Stimulated activated CD8-positive, alpha-beta memory T cell treated with anti-CD3 and anti-CD28 coated beads, Interleukin-15, amount 100 ng/mL, for 4 hours (primary cell): Measurements from ENCODE around the gene DDX59.
A peak's percentile ranks its signal among the peaks of the same experiment; 100 is the strongest.

Experiments used
- DNase-seq, 2 donors: peaks; one replicate each; pipeline ENCODE4 v3.0.0-alpha.2; 2020; ENCODE audit warnings: low read depth in 2 of 2

Gene DDX59

GRCh38 chr1:200669314-200670241 lies at the start of gene DDX59:
TSS of gene DDX59 (minus strand) at chr1:200669907. CDS start at chr1:200666740, 3,167 bp downstream.
- peak; percentile 84 to 86 for DNase-seq

- no peak for DNase-seq
Measured at GRCh38 chr1:200714504-200715187, 44.9 kb upstream of the DDX59 start.

GRCh38 chr1:200710166-200710565 lies 40.5 kb upstream of the DDX59 start:
- no peak for DNase-seq

- no peak for DNase-seq
Measured at GRCh38 chr1:200708769-200709168, 39.1 kb upstream of the DDX59 start.

GRCh38 chr1:200708161-200708560 lies 38.5 kb upstream of the DDX59 start:
- no peak for DNase-seq

- no peak for DNase-seq
Measured at GRCh38 chr1:200707116-200707515, 37.4 kb upstream of the DDX59 start.

- DNase-seq: no peak
Measured at GRCh38 chr1:200706111-200706814, 36.6 kb upstream of the DDX59 start.

- no peak for DNase-seq
Measured at GRCh38 chr1:200704986-200705500, 35.3 kb upstream of the DDX59 start.

- DNase-seq: no peak
Measured at GRCh38 chr1:200699871-200700270, 30.2 kb upstream of the DDX59 start.

- DNase-seq: no peak
Measured at GRCh38 chr1:200694738-200695137, 25.0 kb upstream of the DDX59 start.

GRCh38 chr1:200693327-200693726 lies 23.6 kb upstream of the DDX59 start:
- DNase-seq: no peak

GRCh38 chr1:200692316-200692715 lies 22.6 kb upstream of the DDX59 start:
- no peak for DNase-seq

- DNase-seq: no peak
Measured at GRCh38 chr1:200686620-200687019, 16.9 kb upstream of the DDX59 start.

GRCh38 chr1:200684015-200684414 lies 14.3 kb upstream of the DDX59 start:
- no peak for DNase-seq

- DNase-seq: no peak
Measured at GRCh38 chr1:200683298-200683697, 13.6 kb upstream of the DDX59 start.

GRCh38 chr1:200681231-200681630 lies 11.5 kb upstream of the DDX59 start:
- DNase-seq: no peak

- DNase-seq: no peak
Measured at GRCh38 chr1:200676829-200677228, 7.1 kb upstream of the DDX59 start.

- DNase-seq: no peak
Measured at GRCh38 chr1:200675588-200675852, 5.8 kb upstream of the DDX59 start.

GRCh38 chr1:200674838-200675587 lies 5.3 kb upstream of the DDX59 start:
- no peak for DNase-seq

- DNase-seq: no peak
Measured at GRCh38 chr1:200673952-200674823, 4.5 kb upstream of the DDX59 start.
